Muscle layer of duodenum (tissue), 2 donors: ENCODE results near the gene XRCC1.
A peak's percentile ranks its signal among the peaks of the same experiment; 100 is the strongest.

Experiments
- H3K27ac ChIP-seq: one replicate; pipeline ENCODE4 v1.7.0; 2013; ENCODE audit warnings: mild to moderate bottlenecking, low read length
- H3K27me3 ChIP-seq: one replicate; pipeline ENCODE4 v1.7.0; 2013; ENCODE audit warnings: low read depth, mild to moderate bottlenecking, control low read depth, low read length
- H3K36me3 ChIP-seq, 2 donors: one replicate each; pipeline ENCODE4 v1.7.0; 2013; ENCODE audit warnings: low read length in 2 of 2, control low read depth in 1 of 2, mild to moderate bottlenecking in 1 of 2; ENCODE audit not compliant: insufficient read depth in 2 of 2, control insufficient read depth in 1 of 2
- H3K4me1 ChIP-seq, 2 donors: one replicate each; pipeline ENCODE4 v1.7.0; 2013; ENCODE audit warnings: low read length in 2 of 2, mild to moderate bottlenecking in 2 of 2, control low read depth in 1 of 2, moderate library complexity in 1 of 2; ENCODE audit not compliant: insufficient read depth in 2 of 2, control insufficient read depth in 1 of 2
- H3K4me3 ChIP-seq, 2 donors: one replicate each; pipeline ENCODE4 v1.7.0; 2013; ENCODE audit warnings: low read length in 2 of 2, low read depth in 1 of 2, mild to moderate bottlenecking in 1 of 2
- H3K9me3 ChIP-seq, 2 donors: one replicate each; pipeline ENCODE4 v1.7.0; 2013; ENCODE audit warnings: low read length in 2 of 2, control low read depth in 1 of 2, mild to moderate bottlenecking in 1 of 2; ENCODE audit not compliant: control insufficient read depth in 1 of 2
- donor health status: healthy.

Gene XRCC1

DNA sequence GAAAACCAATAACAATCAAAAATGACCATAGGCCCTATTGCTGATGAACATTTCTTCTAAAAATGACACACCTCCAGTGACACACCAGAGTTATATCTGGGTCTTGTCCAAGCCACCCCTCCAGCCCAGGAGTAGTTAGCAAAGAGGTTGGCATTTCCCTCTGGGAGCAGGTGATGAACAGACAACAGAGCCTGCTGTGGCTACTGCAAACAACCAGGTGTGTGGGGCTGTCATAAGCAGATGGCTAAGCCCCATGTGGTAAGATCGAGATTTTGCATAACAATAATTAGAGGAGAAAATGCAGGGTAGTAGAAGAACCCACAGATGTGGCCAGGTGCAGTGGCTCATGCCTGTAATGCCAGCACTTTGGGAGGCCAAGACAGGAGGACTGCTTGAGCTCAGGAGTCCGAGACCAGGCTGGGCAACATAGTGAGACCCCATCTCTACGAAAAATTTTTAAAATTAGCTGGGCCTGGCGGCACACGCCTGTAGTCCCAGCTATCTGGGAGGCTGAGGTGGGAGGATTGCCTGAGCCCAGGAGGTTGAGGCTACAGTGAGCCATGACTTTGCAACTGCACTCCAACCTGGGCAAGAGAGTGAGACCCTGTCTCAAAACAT, 5.0 kb downstream of the XRCC1 start:
- Histone ChIP-seq H3K4me1 (peaks cover 7 to 9% of the 10 kb centered on the region in 2 donors), H3K9me3 (no peaks in the 10 kb centered on the region), H3K27me3 (no peaks in the 10 kb centered on the region), H3K36me3 (peaks cover 3 to 4% of the 10 kb centered on the region in 2 donors), H3K4me3 (no peak overlapping the region), H3K27ac (no peak overlapping the region)

DNA sequence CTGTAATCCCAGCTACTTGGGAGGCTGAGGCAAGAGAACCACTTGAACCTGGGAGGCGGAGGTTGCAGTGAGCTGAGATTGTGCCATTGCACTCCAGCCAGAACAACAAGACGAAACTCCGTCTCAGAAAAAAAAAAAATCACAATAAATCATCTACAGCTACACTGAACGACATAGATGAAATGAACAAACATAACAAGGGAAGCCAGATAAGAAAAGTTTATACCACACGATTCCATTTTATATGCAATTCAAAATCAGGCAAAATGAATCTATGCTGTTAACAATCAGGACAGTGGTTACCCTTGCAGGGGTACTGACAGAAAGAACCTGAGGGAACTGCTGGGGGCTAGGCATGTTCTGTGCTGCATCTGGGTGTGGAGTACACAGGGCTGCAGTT, 5.7 kb downstream of the XRCC1 start:
- H3K27me3 ChIP-seq, result no peaks in the 10 kb centered on the region

DNA sequence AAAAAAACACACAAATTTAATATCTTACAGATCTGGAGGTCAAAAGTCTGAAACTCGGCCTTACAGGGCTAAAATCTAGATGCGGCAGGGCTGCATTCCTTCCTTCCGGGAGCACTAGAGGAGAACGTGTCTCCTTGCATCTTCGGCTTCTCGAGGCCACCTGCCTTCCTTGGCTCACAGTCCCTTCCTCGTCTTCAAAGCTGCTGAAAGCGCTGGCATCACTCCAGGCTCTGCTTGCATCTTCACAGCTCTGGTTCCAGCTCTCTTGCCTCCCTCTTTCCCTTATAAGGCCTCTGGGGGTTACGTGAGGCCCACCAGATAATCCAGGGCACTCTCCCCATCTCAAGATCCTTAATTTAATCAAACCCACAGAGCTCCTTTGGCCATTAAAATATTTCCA, 10.5 kb downstream of the XRCC1 start:
- Histone ChIP-seq H3K4me1 (peaks cover 0 to 10% of the 10 kb centered on the region in 2 donors), H3K36me3 (peaks cover 0 to 15% of the 10 kb centered on the region in 2 donors), H3K27me3 (no peaks in the 10 kb centered on the region), H3K27ac (no peak overlapping the region), H3K9me3 (no peaks in the 10 kb centered on the region), H3K4me3 (no peak overlapping the region)

More for the DNA sequence above, 5.7 kb downstream of the XRCC1 start:
- Histone ChIP-seq H3K27ac (no peak overlapping the region), H3K9me3 (no peaks in the 10 kb centered on the region), H3K36me3 (peaks cover 3 to 4% of the 10 kb centered on the region in 2 donors), H3K4me3 (no peak overlapping the region), H3K4me1 (peaks cover 3 to 5% of the 10 kb centered on the region in 2 donors)

DNA sequence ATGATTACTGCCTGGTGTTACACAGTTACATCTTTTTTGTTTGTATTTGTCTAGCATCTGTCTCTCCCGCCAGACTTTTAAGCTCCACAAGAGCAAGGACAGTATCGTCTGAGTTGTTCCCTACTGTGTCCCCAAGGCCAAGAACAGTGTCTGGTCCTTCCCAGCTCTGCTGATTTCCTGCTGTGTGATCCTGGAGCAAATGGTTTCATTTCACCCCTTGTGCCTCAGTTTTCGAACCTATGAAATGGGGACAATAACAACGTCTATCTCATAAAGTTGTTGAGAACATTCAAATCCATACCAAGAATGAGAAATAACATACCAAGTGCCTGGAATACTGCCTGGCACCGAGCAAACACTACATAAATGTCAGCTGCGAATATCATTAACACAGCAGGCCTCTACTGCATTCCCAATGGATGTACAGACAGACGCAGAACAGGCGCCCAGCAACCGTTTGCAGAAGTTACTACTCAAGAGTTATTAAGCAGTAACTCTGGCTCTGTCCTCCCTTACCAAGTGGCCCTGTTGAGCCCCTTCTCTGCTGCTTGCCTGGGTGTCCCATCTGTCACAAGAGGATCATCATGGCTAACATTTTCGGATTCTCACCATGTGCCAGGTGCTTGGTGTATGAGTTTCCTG, 11.4 kb downstream of the XRCC1 start:
- Histone ChIP-seq H3K27ac (no peak overlapping the region), H3K9me3 (no peaks in the 10 kb centered on the region), H3K36me3 (peaks cover 0 to 20% of the 10 kb centered on the region in 2 donors), H3K4me1 (peaks cover 0 to 10% of the 10 kb centered on the region in 2 donors), H3K27me3 (no peaks in the 10 kb centered on the region), H3K4me3 (no peak overlapping the region)

DNA sequence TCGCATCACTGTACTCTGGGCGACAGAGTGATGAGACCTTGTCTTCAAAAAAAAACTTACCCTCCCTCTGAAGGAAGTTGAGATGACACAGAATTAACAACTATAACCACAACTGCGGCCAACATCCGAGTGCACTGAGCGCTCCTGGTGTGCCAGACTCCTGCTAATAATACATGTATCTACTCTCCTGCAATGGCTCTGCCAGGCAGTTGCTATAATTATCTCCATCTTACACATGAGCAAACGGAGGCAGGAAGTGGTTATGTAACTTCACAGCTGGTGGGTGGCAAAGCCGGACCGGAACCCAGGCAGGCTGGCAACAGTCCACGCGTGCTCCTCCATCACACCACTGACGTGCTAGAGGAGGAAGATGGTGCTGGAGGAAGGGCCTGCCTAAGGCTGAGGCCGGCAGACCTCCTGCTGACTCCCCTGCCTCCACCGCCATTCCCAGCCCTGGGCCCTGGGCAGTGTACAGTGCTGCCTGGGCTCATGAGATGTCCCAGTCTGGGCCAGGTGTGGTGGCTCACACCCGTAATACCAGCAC, 12.6 kb downstream of the XRCC1 start:
- Histone ChIP-seq H3K27me3 (no peaks in the 10 kb centered on the region), H3K4me1 (peaks cover 0 to 10% of the 10 kb centered on the region in 2 donors), H3K36me3 (peaks cover 0 to 20% of the 10 kb centered on the region in 2 donors), H3K9me3 (no peaks in the 10 kb centered on the region), H3K27ac (peak overlapping the region; percentile 23), H3K4me3 (no peak overlapping the region)

DNA sequence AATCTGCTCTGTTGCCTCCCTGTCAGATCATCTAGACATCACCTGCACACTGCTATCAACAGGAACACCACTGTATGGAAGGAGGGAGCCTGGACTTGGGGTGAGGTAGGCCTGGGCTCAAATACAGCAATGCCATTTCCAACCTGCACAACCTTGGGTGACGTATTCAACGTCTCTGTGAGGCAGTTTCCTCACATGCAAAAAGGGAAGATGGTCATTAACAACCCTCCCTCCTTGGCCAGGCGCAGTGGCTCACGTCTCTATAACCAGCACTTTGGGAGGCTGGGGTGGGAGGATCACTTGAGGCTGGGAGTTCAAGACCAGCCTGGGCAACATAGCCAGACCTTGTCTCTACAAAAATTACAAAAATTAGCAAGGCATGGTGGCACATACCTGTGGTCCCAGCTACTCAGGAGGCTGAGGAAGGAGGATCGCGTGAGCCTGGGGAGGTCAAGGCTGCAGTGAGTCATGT, 13.1 kb downstream of the XRCC1 start:
- Histone ChIP-seq H3K27ac (peak overlapping the region; percentile 23), H3K36me3 (peaks cover 0 to 20% of the 10 kb centered on the region in 2 donors), H3K9me3 (no peaks in the 10 kb centered on the region), H3K4me3 (no peak overlapping the region), H3K4me1 (peaks cover 0 to 10% of the 10 kb centered on the region in 2 donors), H3K27me3 (no peaks in the 10 kb centered on the region)

DNA sequence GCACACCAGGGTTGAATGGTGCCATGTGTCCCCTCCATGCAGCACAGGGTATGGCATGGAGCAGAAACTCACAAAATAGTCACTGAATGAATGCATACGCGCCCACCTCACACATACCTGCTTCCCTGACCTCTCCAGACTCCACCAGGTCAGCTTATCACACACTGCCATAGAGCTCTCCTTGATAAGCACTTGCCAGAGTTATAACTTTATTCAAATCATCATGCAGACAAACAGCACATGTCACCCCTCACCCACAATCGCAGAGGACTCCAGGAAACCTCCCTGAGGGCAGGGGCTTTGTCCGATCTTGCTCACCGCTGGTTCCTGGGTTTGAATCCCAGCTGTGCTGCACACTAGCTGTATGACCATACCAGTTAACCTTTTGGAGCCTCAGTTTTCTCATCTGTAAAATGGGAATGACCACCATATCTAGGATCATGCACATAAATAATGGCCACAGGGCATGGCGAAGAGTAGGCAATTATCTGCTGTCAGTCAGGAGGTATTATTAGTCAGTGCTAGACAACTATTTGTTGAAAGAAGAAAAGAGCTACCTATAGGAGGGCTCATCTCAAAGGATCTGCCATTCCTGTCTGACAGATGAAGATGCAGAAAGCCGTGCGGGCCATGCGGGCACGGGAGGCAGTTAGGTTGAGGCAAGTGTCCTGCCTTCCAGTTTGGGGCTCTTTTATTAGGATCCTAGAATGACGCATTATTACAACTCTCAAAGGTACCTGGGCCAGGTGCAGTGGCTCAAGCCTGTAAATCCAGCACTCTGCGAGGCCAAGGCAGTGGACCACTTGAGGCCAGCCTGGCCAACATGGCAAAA, 14.0 kb downstream of the XRCC1 start:
- peaks cover 0 to 20% of the 10 kb centered on the region in 2 donors for H3K36me3 ChIP-seq

DNA sequence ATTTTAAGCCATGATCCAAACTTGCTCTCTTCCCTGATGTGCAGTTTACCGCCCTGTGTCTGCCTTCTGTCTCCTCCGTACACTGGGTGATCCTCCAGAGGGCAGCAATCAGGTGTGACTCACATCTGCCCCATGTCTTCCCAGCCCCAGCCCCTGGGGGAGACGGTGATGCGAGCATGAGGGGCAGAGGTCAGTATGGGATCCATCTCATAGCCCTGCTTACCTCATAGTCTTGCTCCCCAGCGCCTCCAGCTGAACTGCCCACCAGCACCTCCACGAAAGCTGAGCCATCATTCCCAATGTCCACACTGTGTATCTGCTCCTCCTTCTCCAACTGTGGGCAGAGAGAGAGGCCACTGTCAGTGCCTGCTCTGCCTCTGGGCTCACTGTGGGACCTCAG, 14.6 kb downstream of the XRCC1 start:
- Histone ChIP-seq H3K27ac (no peak overlapping the region), H3K36me3 (peaks cover 0 to 20% of the 10 kb centered on the region in 2 donors), H3K4me1 (peaks cover 0 to 10% of the 10 kb centered on the region in 2 donors), H3K9me3 (no peaks in the 10 kb centered on the region), H3K27me3 (no peaks in the 10 kb centered on the region), H3K4me3 (no peak overlapping the region)

More for the DNA sequence above, 14.0 kb downstream of the XRCC1 start:
- Histone ChIP-seq H3K27ac (no peak overlapping the region), H3K4me3 (no peak overlapping the region), H3K27me3 (no peaks in the 10 kb centered on the region), H3K4me1 (peaks cover 0 to 10% of the 10 kb centered on the region in 2 donors), H3K9me3 (no peaks in the 10 kb centered on the region)

DNA sequence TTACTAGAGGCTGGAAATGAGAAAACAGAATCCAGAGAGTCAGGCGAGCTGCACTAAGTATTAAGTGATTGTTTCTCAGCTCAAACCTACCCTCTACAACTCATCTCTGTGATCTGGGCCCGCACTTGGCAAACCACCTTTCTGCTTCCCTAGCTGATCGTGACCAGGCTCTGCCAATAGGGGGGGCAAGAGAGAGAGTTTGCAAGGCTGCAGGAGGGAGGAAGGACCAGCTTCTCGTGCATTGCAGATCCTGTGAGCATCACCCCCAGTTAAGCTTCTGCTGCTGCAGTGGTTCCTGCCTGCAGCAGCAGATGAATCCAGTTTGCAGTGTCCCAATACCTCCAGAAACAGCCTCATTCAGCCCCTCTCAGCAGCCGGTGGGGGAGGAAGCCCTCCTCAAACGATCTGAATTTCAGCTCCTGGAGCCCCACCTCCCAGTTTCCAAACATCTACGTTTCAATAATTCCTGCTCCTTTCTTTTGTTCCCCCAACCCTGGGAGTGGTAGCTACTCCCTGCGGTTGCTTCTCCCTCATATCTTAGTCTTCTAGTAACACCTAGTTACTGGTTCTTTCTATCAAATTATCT, 20.0 kb downstream of the XRCC1 start:
- Histone ChIP-seq H3K9me3 (no peaks in the 10 kb centered on the region), H3K36me3 (peaks cover 27 to 51% of the 10 kb centered on the region in 2 donors), H3K4me1 (no peaks in the 10 kb centered on the region), H3K27me3 (no peaks in the 10 kb centered on the region), H3K4me3 (no peak overlapping the region), H3K27ac (no peak overlapping the region)

DNA sequence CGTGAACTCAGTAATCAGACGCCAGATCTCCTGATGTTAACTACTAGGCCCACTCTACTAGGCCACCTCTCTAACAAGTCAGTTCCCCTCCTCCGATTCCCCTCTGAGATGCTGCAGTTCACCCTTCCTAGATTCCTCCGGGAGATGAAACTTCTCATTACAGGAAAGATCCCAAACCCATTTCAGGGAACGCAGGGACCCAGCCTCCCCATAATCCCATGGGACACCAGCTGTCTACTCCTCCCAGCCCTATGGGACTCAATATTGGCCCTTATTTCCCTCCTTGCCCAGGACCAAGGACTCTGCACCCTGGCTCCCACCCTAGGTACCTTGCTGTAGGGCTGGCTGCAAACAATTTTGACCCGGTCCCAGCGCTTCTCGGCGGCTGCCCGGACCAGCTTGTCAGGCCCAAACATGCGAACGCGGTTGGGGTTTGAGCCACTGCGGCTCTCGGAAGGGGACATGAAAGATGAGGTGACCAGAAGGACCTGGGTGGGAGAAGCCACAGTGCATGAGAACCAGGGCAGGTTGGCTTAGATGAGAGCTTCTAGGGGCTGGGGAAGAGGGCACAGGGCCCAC, 20.9 kb downstream of the XRCC1 start:
- Histone ChIP-seq H3K27ac (no peak overlapping the region), H3K4me3 (no peak overlapping the region), H3K4me1 (no peaks in the 10 kb centered on the region), H3K36me3 (peaks cover 32 to 53% of the 10 kb centered on the region in 2 donors), H3K9me3 (no peaks in the 10 kb centered on the region), H3K27me3 (no peaks in the 10 kb centered on the region)
